Activated CD4-positive, alpha-beta T cell treated with anti-CD3 and anti-CD28 coated beads, Interleukin-2, amount 50 U/mL, for 48 hours (primary cell): ENCODE data around the gene JAM3.

Experiments used
- DNase-seq, 2 experiments: peaks; one replicate each; pipeline ENCODE4 v3.0.0-alpha.2; 2020

JAM3 gene

GRCh38 chr11:134040386-134041302 is 28.2 kb upstream of the JAM3 start:
- DNase-seq = no peak

DNA sequence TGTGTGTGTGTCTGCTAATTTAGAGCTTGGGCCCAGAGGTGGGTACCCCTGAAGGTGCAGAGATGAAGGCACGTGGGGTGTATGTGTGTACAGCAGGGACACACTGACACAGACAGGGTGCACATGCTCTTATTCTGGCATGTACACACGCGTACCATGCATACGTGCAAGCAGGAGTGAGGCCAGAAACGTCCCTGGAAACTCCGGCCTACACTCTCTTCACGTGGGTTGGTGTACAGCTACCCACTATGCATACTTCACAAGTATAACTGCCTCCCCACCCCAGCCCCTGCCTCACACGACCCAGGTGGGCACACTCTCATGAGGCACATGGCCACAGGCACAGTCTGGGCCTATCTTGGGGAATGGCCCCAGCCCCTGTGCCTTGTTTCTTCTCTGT is 27.5 kb upstream of the JAM3 start:
- no peak for DNase-seq

GRCh38 chr11:134041791-134042696 is 26.8 kb upstream of the JAM3 start:
- no peak for DNase-seq

- DNase-seq = no peak
These were observed 25.0 kb upstream of the JAM3 start for GRCh38 chr11:134043821-134044420.

GRCh38 chr11:134044514-134045284 is 24.2 kb upstream of the JAM3 start:
- DNase-seq = no peak

- DNase-seq = peak in 1 of 2 experiments; percentile 26
These were observed 22.9 kb upstream of the JAM3 start for GRCh38 chr11:134045799-134046635.

GRCh38 chr11:134046681-134047449 is 22.0 kb upstream of the JAM3 start:
- no peak for DNase-seq

- no peak for DNase-seq
These were observed 21.3 kb upstream of the JAM3 start for GRCh38 chr11:134047586-134047999.

DNA sequence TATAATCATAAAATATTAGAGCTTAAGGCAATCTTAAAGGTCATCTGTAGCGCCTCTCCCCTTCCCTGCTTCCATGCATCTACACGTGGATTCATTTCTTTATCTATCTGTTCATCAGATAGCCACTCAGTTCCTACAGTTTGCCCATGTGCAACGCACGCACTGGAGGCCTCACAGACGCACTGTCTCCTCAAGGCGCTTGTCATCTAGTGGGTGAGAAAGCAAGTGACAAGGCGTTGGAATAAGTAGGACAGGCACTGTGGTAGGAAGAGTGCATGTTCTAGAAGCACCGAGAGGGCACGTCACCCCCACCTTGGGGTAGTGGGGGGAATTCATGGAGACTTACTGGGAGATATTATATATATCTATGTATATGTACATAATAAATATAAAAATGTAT is 20.8 kb upstream of the JAM3 start:
- DNase-seq = no peak

GRCh38 chr11:134049303-134049702 is 19.6 kb upstream of the JAM3 start:
- DNase-seq = no peak

- DNase-seq = peak; percentile 70 to 76
These were observed 18.1 kb upstream of the JAM3 start for GRCh38 chr11:134050541-134051383.

- no peak for DNase-seq
These were observed 16.4 kb upstream of the JAM3 start for GRCh38 chr11:134052395-134052987.

- DNase-seq = no peak
These were observed 15.6 kb upstream of the JAM3 start for GRCh38 chr11:134052988-134053945.

- DNase-seq = peak in 1 of 2 experiments; percentile 1
These were observed 13.8 kb upstream of the JAM3 start for GRCh38 chr11:134055029-134055428.

DNA sequence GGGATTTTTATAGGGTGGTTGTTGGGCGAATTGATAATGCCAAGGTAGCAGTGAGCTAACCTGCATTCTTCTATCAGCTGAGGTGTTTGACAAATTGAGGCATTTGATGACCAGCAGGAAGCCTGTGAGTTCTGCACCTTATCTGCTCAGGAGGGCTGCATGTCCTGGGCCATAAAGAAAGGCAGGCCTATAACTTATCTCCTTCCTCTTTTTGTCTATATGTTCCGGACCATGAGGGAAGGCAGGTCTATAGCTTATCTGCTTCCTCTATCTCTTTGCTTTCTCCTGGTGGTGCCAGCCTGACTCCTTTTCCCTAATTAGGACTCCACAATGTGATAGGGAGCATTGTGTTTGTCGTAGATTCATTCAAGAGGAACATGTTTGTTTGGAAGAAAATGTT is 8.6 kb upstream of the JAM3 start:
- DNase-seq = no peak

DNA sequence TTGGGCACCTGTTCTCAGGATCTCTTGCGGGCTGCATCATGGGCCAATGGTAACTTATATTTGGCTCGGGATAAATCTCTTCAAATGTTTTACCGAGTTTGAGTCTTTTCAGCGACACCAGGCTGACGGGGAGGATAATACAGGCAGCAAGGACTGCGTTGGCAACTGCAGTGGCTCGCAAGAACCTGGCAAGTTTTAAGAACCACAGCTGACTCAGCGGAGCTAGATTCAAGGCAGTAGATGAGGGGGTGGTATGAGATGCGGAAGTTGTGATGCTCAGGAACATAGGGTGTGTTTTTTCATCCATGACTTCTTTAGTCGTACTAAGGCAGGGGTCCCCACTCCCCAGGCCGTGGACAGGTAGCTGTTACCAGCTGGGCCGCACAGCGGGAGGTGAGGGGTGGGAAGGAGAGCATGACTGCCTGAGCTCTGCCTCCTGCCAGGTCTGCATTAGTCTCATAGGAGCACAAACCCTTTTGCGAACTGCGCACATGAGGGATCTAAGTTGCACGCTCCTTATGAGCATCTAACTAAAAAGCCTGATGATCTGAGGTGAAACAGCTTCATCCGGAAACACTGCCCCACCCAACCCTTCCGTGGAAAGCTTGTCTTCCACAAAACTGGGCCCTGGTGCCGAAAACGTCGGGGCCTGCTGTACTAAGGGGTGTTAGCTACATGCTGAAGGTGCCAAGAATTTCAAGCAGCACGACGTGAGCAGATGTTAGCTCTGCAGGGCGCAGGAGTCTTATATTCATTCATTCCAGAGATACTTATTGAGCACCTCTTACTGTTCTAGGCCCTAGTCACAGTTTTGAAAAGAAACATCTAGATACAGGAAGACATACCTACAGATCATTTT is 6.4 kb upstream of the JAM3 start:
- DNase-seq = no peak

- DNase-seq = no peak
These were observed 5.8 kb upstream of the JAM3 start for GRCh38 chr11:134063124-134063495.
